GM12878 (cell line): Measurements from ENCODE around the gene COMMD7.

Experiments
- CEBPZ ChIP-seq: fragments of 150-350 bp; IDR thresholded peaks from 2 replicates; pipeline ENCODE4 v1.6.1; 2016; ENCODE audit warnings: low read depth, low read length
- CREB1 ChIP-seq: IDR thresholded peaks from 2 replicates; pipeline ENCODE4 v1.6.1; 2012; ENCODE audit warnings: low read depth, mild to moderate bottlenecking, inconsistent platforms
- EZH2 ChIP-seq: IDR thresholded peaks from 2 replicates; pipeline ENCODE4 v1.6.1; 2012; ENCODE audit warnings: low read depth, mild to moderate bottlenecking, control low read depth, inconsistent platforms, low read length, borderline replicate concordance; ENCODE audit not compliant: control insufficient read depth
- JUNB ChIP-seq: IDR thresholded peaks from 2 replicates; pipeline ENCODE4 v1.6.1; 2016; ENCODE audit warnings: antibody characterized with exemption, mild to moderate bottlenecking
- MAX ChIP-seq: IDR thresholded peaks from 2 replicates; pipeline ENCODE4 v1.6.1; 2012; ENCODE audit warnings: low read depth, low read length, improper control_type of control experiment
- POLR2A ChIP-seq: IDR thresholded peaks from 2 replicates; pipeline ENCODE4 v1.6.1; 2011; ENCODE audit warnings: low read depth, mild to moderate bottlenecking, low read length
- SUZ12 ChIP-seq: fragments of 200-600 bp; sonication (generic); IDR thresholded peaks from one replicate; pipeline ENCODE4 v1.6.1; 2018; ENCODE audit warnings: antibody characterized with exemption, mild to moderate bottlenecking; ENCODE audit not compliant: unreplicated experiment
- TF ChIP-seq, protein P1 (sequence below): IDR thresholded peaks from 2 replicates; pipeline ENCODE4 v1.6.1; 2012; ENCODE audit warnings: low read depth, low read length, improper control_type of control experiment
- TF ChIP-seq, protein P2 (sequence below), 3 experiments: IDR thresholded peaks in 2 of 3; conservative IDR thresholded peaks in 1 of 3; 2 replicates each; pipeline ENCODE4 v1.5.1; 2011; ENCODE audit warnings: low read depth in 3 of 3, low read length in 3 of 3, mild to moderate bottlenecking in 3 of 3, control low read depth in 2 of 3, moderate library complexity in 2 of 3, inconsistent platforms in 1 of 3, mixed read lengths in 1 of 3; ENCODE audit not compliant: control insufficient read depth in 2 of 3, insufficient read depth in 1 of 3; ENCODE audit errors: extremely low read depth in 1 of 3

DNA sequence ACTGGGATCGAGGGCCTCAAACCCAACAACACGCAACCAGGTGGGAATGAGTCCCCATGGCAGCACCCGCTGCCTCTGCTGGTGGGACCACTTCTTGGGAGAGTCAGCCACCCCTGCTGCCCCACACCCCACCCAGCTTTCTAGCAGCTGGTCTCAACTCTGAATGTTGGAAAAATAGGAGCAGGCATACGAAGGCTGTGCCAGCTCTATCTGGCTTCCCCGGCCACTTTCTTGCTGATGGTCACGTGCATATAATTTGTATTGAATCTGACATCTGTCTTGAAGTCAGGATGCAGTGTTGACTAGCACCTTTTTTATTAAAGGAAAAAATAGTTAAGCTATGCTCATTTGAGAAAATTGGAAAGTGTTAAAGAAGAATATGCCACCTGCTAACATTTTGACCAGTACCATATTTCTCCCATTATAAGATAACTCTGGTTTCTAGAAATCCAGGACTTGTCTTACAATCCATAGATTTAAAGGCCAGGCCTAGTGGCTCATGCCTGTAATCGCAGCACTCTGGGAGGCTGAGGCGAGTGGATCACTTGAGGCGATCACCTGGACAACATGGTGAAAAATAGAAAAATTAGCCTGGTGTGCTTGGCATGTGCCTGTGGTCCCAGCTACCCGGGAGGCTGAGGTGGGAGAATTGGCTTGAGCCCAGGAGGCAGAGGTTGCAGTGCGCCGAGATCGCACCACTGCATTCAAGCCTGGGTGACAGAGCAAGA, 49.6 kb upstream of the COMMD7 start:
- TF ChIP-seq, protein P1, sequence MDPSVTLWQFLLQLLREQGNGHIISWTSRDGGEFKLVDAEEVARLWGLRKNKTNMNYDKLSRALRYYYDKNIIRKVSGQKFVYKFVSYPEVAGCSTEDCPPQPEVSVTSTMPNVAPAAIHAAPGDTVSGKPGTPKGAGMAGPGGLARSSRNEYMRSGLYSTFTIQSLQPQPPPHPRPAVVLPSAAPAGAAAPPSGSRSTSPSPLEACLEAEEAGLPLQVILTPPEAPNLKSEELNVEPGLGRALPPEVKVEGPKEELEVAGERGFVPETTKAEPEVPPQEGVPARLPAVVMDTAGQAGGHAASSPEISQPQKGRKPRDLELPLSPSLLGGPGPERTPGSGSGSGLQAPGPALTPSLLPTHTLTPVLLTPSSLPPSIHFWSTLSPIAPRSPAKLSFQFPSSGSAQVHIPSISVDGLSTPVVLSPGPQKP = no peak
- TF ChIP-seq MAX = no peak
- TF ChIP-seq CEBPZ = no peak
- no peak for TF ChIP-seq JUNB
- no peak for TF ChIP-seq EZH2
- no peak for TF ChIP-seq CREB1
- TF ChIP-seq, protein P2, sequence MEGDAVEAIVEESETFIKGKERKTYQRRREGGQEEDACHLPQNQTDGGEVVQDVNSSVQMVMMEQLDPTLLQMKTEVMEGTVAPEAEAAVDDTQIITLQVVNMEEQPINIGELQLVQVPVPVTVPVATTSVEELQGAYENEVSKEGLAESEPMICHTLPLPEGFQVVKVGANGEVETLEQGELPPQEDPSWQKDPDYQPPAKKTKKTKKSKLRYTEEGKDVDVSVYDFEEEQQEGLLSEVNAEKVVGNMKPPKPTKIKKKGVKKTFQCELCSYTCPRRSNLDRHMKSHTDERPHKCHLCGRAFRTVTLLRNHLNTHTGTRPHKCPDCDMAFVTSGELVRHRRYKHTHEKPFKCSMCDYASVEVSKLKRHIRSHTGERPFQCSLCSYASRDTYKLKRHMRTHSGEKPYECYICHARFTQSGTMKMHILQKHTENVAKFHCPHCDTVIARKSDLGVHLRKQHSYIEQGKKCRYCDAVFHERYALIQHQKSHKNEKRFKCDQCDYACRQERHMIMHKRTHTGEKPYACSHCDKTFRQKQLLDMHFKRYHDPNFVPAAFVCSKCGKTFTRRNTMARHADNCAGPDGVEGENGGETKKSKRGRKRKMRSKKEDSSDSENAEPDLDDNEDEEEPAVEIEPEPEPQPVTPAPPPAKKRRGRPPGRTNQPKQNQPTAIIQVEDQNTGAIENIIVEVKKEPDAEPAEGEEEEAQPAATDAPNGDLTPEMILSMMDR (IDR thresholded peaks at IDR 0.05 in 2 of 3, conservative IDR thresholded peaks at IDR 0.05 in 1 of 3; ENCODE audit: control insufficient read depth in 2 of 3, extremely low read depth in 1 of 3, insufficient read depth in 1 of 3, low read depth in 3 of 3, low read length in 3 of 3) = 0 out of 6 replicates have a peak, but pooled peaks of 1 of the 3 experiments have one; percentile 9
- no peak for TF ChIP-seq SUZ12
- TF ChIP-seq POLR2A = no peak
